Sigmoid colon (tissue), 7 donors: ENCODE data around the gene FXYD7. TPM values are rescaled to one million over a fixed set of nuclear protein-coding genes. Genes with fewer than 3 reads are reported as not detected.

Experiments
- DNase-seq: peaks from one replicate; pipeline ENCODE4 v3.0.0-alpha.2; 2019
- H3K27ac ChIP-seq, 4 donors: fragments of 200-600 bp; sonication (generic); one replicate each; pipeline ENCODE4 v1.5.1; 2016 to 2019; ENCODE audit warnings: mild to moderate bottlenecking in 1 of 4
- H3K27me3 ChIP-seq, 3 donors: fragments of 200-600 bp; sonication (generic); one replicate each; pipeline ENCODE4 v1.5.1; 2019; ENCODE audit warnings: mild to moderate bottlenecking in 1 of 3
- H3K36me3 ChIP-seq, 4 donors: fragments of 200-600 bp; sonication (generic); one replicate each; pipeline ENCODE4 v1.5.1; 2016 to 2019
- H3K4me1 ChIP-seq, 4 donors: fragments of 200-600 bp; sonication (generic); one replicate each; pipeline ENCODE4 v1.5.1; 2017 to 2019
- H3K4me3 ChIP-seq, 4 donors: fragments of 200-600 bp; sonication (generic); one replicate each; pipeline ENCODE4 v1.5.1; 2017 to 2019; ENCODE audit warnings: mild to moderate bottlenecking in 2 of 4, moderate library complexity in 1 of 4
- H3K9me3 ChIP-seq, 4 donors: fragments of 200-600 bp in 3 of 4; sonication (generic) in 3 of 4; one replicate each; pipeline versions ENCODE4 v1.5.1 to v1.6.1; 2013 to 2019
- CTCF ChIP-seq, 4 experiments: fragments of 450-650 bp in 3 of 4; fragments of 200-600 bp in 1 of 4; IDR thresholded peaks; one replicate each; pipeline ENCODE4 v1.5.1; 2016 to 2019; ENCODE audit warnings: antibody characterized with exemption in 4 of 4, mild to moderate bottlenecking in 3 of 4, moderate library complexity in 2 of 4
- EP300 ChIP-seq, 4 donors: sonication (generic); formaldehyde crosslinking; IDR thresholded peaks; one replicate each; pipeline ENCODE4 v1.6.1; 2017; ENCODE audit warnings: antibody characterized with exemption in 4 of 4
- POLR2A ChIP-seq, 2 donors: fragments of 450-650 bp; IDR thresholded peaks; one replicate each; pipeline ENCODE4 v1.6.1; 2016; ENCODE audit warnings: antibody characterized with exemption in 2 of 2, mild to moderate bottlenecking in 2 of 2, moderate library complexity in 2 of 2
- POLR2AphosphoS5 ChIP-seq, 4 donors: sonication (generic); formaldehyde crosslinking; IDR thresholded peaks; one replicate each; pipeline ENCODE4 v1.6.1; 2017; ENCODE audit warnings: antibody characterized with exemption in 4 of 4
- WGBS, 2 donors: extraction: QIAGEN DNeasy Blood & Tissue Kit; methylation state at CpG; one replicate each; pipeline ENCODE4 v1.1.7; 2013; 5-methylcytosine and 5-hydroxymethylcytosine counted together
- intact Hi-C: fragments of 100-400 bp; cut with DNase I; formaldehyde crosslinking; loops from one replicate; pipeline ENCODE4 v1.15.1; 2023
- polyA plus RNA-seq, 3 donors: library from polyadenylated mRNA; stranded (reverse); fragments of 200-250 nt; gene quantifications; one replicate each; pipeline ENCODE4 v1.2.3, GENCODE V29; 2013
- total RNA-seq, 4 donors: library from RNA; depleted of rRNA; stranded (reverse); fragments of >200 nt; gene quantifications; one replicate each; pipeline ENCODE4 v1.1.0, GENCODE V29; 2016
- donor health status: healthy with polysubstance abuse.
- donor health status: Bipolar disorder and iron deficiency.
- donor health status: healthy.

FXYD7 gene
- total and polyA plus RNA-seq, 7 donors: 1.7 to 3.3 TPM; not detected in 5

- Histone ChIP-seq H3K9me3 (peaks cover 0 to 2% (median under 1%) of the 10 kb centered on the region in 4 donors), H3K27ac (no peak overlapping the region), H3K36me3 (peaks cover 0 to 6% (median 0%) of the 10 kb centered on the region in 4 donors), H3K27me3 (no peaks in the 10 kb centered on the region), H3K4me3 (no peak overlapping the region), H3K4me1 (no peaks in the 10 kb centered on the region)
- TF ChIP-seq POLR2A (IDR thresholded peaks at IDR 0.05) (no peak), CTCF (IDR thresholded peaks at IDR 0.05) (no peak), EP300 (IDR thresholded peaks at IDR 0.05) (no peak), POLR2AphosphoS5 (IDR thresholded peaks at IDR 0.05) (no peak)
- peak; percentile 45 for DNase-seq
- intact Hi-C loops: no loop called here
- WGBS, 2 donors: 41 to 42% methylated on average over 3 of the region's 3 CpGs
These were observed 28.7 kb downstream of the FXYD7 start for GRCh38 chr19:35171730-35172129.

- H3K27ac ChIP-seq: no peak overlapping the region
- intact Hi-C loops: no loop called here
- no peak overlapping the region for H3K4me3 ChIP-seq
- no peaks in the 10 kb centered on the region for H3K27me3 ChIP-seq
- WGBS, 2 donors: 88 to 91% methylated on average over 6 of the region's 6 CpGs
- TF ChIP-seq POLR2A (IDR thresholded peaks at IDR 0.05) (no peak), EP300 (IDR thresholded peaks at IDR 0.05) (no peak), POLR2AphosphoS5 (IDR thresholded peaks at IDR 0.05) (no peak), CTCF (IDR thresholded peaks at IDR 0.05) (no peak)
- no peaks in the 10 kb centered on the region for H3K9me3 ChIP-seq
- no peaks in the 10 kb centered on the region for H3K4me1 ChIP-seq
- no peaks in the 10 kb centered on the region for H3K36me3 ChIP-seq
- DNase-seq: no peak
These were observed 31.2 kb downstream of the FXYD7 start for GRCh38 chr19:35174226-35174625.

GRCh38 chr19:35176181-35176570 lies 33.1 kb downstream of the FXYD7 start:
- Histone ChIP-seq H3K9me3 (no peaks in the 10 kb centered on the region), H3K36me3 (no peaks in the 10 kb centered on the region), H3K27ac (no peak overlapping the region), H3K4me3 (no peak overlapping the region), H3K27me3 (no peaks in the 10 kb centered on the region), H3K4me1 (no peaks in the 10 kb centered on the region)
- 72 to 81% methylated on average over 3 of the region's 3 CpGs for WGBS, 2 donors
- intact Hi-C loops: no loop called here
- DNase-seq: no peak
- TF ChIP-seq EP300 (IDR thresholded peaks at IDR 0.05) (no peak), CTCF (IDR thresholded peaks at IDR 0.05) (no peak), POLR2A (IDR thresholded peaks at IDR 0.05) (no peak), POLR2AphosphoS5 (IDR thresholded peaks at IDR 0.05) (no peak)

GRCh38 chr19:35177377-35178274 lies 34.6 kb downstream of the FXYD7 start:
- intact Hi-C loops: no loop called here
- no peak for TF ChIP-seq POLR2A (IDR thresholded peaks at IDR 0.05)
- TF ChIP-seq POLR2AphosphoS5 (IDR thresholded peaks at IDR 0.05): no peak
- TF ChIP-seq CTCF (IDR thresholded peaks at IDR 0.05): no peak
- no peak for TF ChIP-seq EP300 (IDR thresholded peaks at IDR 0.05)
- WGBS, 2 donors: 70 to 82% methylated on average over 7 of the region's 7 CpGs
- no peak for DNase-seq
- Histone ChIP-seq H3K4me1 (no peaks in the 10 kb centered on the region), H3K27me3 (no peaks in the 10 kb centered on the region), H3K36me3 (no peaks in the 10 kb centered on the region), H3K4me3 (no peak overlapping the region), H3K9me3 (no peaks in the 10 kb centered on the region), H3K27ac (no peak overlapping the region)
